ENCODE results near the gene SLIT1.

SLIT1 gene

DNA sequence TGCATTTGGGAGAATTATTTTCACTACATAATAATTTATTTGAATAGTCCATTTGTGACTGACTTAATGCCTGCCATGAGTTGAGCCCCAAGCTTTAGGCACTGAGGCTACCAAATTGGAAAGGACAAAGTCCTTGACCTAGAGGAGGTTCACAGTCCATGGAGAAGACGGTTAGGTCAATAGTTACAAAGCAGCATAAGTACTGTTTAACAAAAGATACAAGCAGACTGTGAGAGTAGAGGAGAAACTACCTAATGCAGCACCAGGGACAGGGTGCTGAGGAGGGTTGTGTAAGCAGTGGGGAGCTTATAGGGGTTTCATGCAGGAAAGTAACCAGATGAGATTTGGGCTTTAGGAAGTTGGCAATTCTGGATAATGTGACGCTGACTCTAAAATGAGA is 214.4 kb downstream of the SLIT1 start:
- DNase-seq (ENCODE audit: low spot score) = no peak

DNA sequence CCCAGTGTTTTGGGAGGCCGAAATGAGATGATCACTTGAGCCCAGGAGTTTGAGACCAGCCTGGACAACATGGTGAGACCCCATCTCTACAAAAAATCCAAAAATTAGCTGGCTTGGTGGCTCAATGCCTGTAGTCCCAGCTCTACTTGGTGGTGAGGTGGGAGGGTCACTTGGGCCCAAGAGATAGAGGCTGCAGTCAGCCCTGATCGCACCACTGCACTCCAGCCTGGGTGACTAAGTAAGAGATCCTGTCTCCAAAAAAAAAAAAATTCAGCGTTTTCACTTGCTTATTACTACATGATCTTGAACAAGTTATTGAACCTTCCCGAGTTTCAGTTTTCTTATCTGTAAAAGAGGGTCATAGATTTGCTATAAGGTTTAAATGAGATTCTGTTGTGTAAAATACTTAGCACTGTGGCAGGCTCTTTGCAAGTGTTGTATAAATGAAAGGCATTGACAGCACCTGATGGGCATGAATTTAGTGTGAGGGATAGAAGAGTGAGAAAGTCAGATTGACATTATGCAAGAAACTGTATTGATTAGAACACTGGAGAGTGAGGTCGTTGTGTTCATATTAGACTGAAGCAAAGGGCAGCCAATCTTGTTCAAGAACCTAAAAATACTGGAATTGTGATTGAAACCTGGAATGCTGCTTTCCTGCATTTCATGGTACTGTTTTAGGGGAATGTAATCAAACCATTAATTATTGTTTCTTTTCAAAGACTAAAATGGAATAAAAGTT is 216.9 kb downstream of the SLIT1 start:
- no peak for DNase-seq (ENCODE audit: low spot score)

DNA sequence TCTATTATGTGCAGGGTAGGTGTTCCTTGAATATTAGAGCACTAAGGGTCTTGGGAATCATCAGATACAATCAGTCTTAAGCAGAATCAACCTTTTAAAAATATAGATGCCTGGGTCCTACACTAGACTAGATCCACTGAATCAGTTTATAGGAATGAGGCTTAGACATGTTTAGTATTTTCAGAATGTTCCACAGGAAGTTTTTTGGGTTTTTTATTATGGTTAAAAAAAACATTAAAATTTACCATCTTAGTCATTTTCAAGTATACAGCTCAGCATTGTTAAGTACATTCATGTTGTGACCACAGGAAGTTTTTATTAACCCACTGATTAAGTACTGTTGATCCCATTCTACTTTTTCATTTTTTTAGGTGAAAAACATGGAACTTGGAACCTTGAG is 217.9 kb downstream of the SLIT1 start:
- no peak for DNase-seq (ENCODE audit: low spot score)

DNA sequence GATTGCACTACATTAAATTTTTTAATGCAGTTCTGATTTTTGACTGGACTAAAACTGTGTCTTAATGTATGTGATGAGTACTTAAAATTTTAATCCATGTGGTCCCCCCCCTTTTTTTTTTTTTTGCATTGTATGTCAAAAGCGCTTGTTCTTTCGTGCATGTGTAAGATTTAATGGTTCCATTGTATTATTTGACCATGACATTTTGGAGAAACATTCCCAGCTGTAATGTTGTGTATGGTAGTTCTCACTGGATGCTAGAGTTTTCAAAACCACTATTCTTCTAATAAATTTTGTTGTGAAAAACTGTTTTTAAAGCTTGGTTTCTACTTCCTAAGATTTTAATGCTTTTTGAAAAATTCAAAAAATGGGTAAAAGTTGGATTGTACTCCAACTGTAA is 221.6 kb downstream of the SLIT1 start:
- DNase-seq (ENCODE audit: low spot score) = no peak

DNA sequence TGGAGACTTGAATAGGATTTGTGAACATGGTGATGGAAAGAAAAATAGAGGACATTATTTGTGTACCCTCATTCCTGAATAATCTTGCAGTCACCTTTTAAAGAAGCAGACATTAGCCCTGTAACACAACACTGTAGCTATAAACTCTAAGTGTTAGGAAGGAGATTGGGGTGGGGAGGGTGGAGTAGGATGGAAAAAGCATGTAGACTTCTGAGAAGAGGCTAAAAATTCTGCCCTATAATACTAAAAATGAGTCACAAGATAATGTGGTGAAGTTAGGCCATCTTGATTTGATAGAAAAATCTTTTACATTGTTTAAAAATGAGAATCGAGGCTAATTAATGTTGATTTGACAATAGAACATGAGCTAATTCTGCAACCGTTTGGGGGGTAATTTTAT is 224.9 kb downstream of the SLIT1 start:
- no peak for DNase-seq (ENCODE audit: low spot score)

DNA sequence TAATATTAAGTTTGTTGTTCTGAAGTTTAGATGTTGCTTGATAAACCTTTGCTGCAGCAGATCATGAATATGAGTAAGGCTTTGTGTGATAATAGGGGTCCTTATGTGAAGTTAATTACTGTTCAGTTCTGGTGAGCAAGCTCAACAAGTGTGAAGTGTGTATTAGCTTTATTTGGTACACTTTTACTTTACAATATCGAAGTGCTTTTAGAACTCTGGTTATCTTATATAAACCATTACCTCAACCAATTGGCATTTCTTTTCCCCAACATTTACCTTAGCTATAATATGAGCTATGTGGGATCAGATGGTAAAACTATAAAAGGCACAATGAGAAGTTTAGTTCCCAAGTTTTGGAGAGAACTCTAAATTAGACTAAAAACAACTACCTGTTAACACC is 226.0 kb downstream of the SLIT1 start:
- no peak for DNase-seq (ENCODE audit: low spot score)

DNA sequence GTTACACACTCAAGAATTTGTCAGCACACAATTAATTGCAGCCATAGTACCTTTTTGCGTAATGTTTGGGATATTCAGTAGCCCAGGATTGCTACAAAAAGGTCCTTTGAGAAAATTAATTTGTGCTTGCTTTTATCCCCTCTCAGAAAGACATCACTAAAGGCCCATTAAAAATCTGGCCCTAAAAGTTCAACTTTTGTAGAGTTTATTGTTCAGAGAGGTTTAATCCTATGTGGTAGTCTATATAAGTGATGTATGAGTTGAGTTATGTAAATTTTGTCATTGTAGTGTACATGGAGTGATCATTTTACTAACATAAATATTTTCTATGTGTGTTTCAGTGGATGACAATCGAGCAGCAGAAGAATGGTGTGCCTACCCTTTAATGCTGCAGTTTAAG is 227.7 kb downstream of the SLIT1 start:
- no peak for DNase-seq (ENCODE audit: low spot score)

DNA sequence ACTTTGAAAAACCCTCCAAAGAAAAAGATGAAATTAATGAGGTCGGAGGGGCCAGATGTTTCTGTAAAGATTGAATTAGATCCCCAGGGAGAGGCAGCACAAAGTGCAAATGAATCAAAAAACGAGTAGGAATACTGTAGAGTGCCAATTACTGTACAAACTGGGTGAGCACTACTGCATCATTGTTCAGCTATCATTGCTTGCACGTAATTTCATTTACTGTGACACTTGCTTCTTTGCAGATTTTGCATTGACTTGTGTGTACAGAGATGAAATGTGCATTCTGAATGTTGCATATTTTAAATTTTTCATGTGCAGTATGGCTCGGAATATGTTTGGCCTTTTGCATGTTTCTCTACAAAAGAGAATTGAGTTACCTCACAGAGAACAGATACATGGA is 230.0 kb downstream of the SLIT1 start:
- DNase-seq (ENCODE audit: low spot score) = no peak

DNA sequence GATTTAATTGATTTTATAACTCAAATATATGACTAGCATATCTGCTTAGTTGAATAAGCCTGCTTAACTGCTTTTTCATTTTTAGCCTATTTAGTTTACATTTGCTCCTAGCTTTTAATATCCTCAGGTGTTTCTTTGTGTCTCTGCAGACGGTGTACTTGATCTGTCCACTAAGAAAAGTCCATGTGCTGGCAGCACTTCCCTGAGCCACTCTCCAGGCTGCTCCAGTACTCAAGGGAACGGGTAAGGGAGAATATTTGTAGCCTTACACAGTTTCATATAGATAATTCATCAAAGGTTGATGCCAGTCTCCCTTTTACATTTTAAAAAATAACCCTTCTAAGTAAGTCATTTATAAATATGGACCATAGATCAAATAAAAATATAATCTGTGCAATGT is 233.8 kb downstream of the SLIT1 start:
- DNase-seq (ENCODE audit: low spot score) = no peak

DNA sequence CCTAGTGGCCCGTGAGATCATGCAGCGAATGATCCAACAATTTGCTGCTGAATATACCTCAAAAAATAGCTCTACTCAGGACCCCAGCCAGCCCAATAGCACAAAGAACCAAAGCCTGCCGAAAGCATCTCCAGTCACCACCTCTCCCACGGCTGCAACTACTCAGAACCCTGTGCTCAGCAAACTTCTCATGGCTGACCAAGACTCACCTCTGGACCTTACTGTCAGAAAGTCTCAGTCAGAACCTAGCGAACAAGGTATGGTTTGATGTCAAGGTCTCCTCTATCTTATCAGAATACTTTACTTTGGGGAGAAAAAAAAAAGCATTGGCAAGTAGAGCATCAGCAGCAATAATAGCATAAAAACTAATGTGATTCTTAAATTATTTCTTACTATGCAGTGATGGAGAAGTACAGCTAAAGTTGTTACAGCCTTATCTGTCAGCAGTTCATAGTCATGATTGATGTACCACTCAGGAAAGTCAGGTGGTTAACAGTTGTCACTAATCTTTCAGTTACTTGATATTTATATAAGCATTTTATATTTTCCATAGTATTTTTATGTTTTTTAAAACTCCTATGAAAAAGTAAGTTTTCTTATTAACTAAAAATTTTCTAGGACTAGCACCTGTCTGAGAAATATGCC is 236.6 kb downstream of the SLIT1 start:
- DNase-seq (ENCODE audit: low spot score) = no peak

All from iPS-NIHi11 (cell line).